ENCODE measurements around the gene SUPT5H. TPM values are rescaled to one million over a fixed set of nuclear protein-coding genes. Genes with fewer than 3 reads are reported as not detected.

SUPT5H gene
- total and polyA plus RNA-seq, 10 of the 15 experiments (the other 5 are each of a cell fraction or from before 2014, with no cell fraction given): 27.2 to 194 (median 83.6) TPM

DNA sequence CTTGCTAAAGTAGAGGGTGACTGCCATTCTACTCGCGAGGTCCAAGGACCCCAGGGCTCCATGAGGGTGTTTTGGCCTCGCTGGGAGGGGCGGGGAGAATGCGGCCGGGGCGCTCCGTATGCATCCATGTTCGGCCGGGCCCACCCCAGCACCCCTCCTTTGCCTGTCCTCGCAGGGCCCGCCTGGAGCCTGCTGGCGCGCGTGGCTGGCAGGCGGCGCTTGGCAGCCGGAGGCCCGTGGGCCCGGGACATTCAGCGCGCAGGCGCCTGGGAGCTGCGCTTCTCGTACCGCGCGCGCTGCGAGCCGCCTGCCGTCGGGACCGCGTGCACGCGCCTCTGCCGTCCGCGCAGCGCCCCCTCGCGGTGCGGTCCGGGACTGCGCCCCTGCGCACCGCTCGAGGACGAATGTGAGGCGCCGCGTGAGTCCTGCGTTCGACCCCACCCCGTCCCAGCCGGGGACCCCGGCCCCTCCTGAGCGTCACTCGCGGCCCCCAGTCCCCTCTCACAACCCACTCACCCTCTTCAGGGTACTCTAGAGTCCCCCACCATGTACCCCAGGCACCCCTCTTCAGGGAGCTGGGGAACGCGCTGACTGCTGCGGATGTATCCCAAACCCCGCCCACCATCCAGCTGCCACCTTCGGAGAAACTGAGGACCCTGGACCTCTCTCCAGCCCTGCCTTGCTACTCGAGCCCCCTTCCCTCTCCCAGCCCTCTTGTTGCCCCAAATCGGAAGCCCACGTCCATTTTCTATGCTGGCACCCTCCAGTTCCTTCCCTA lies 57.4 kb downstream of the SUPT5H start (continued):
- TF ChIP-seq, protein P1, sequence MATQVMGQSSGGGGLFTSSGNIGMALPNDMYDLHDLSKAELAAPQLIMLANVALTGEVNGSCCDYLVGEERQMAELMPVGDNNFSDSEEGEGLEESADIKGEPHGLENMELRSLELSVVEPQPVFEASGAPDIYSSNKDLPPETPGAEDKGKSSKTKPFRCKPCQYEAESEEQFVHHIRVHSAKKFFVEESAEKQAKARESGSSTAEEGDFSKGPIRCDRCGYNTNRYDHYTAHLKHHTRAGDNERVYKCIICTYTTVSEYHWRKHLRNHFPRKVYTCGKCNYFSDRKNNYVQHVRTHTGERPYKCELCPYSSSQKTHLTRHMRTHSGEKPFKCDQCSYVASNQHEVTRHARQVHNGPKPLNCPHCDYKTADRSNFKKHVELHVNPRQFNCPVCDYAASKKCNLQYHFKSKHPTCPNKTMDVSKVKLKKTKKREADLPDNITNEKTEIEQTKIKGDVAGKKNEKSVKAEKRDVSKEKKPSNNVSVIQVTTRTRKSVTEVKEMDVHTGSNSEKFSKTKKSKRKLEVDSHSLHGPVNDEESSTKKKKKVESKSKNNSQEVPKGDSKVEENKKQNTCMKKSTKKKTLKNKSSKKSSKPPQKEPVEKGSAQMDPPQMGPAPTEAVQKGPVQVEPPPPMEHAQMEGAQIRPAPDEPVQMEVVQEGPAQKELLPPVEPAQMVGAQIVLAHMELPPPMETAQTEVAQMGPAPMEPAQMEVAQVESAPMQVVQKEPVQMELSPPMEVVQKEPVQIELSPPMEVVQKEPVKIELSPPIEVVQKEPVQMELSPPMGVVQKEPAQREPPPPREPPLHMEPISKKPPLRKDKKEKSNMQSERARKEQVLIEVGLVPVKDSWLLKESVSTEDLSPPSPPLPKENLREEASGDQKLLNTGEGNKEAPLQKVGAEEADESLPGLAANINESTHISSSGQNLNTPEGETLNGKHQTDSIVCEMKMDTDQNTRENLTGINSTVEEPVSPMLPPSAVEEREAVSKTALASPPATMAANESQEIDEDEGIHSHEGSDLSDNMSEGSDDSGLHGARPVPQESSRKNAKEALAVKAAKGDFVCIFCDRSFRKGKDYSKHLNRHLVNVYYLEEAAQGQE (IDR thresholded peaks at IDR 0.05; ENCODE audit: low read depth, low read length): no peak
- TF ChIP-seq FOXK2 (IDR thresholded peaks at IDR 0.05) (no peak), LARP7 (IDR thresholded peaks at IDR 0.05) (peak; percentile 65; the same call in 1 of the 2 replicates), ZBED1 (IDR thresholded peaks at IDR 0.05; ENCODE audit: borderline replicate concordance) (no peak), ESRRA (IDR thresholded peaks at IDR 0.05; ENCODE audit: low read length) (no peak), KLF5 (IDR thresholded peaks at IDR 0.05; ENCODE audit: partially characterized antibody) (peak; percentile 61), RUNX3 (IDR thresholded peaks at IDR 0.05; ENCODE audit: low read length) (peak; percentile 86), POLR2AphosphoS2 (IDR thresholded peaks at IDR 0.05; ENCODE audit: low read depth, low read length) (no peak), RCOR1 (conservative IDR thresholded peaks at IDR 0.05; ENCODE audit: low read depth, low read length) (no peak), IRF4 (IDR thresholded peaks at IDR 0.05; ENCODE audit: low read depth, low read length) (no peak), JUNB (IDR thresholded peaks at IDR 0.05) (no peak), NRF1 (conservative IDR thresholded peaks at IDR 0.05; ENCODE audit: low read depth, low read length) (peak; percentile 39), NFYA (IDR thresholded peaks at IDR 0.05; ENCODE audit: borderline replicate concordance, low read depth, low read length) (no peak), CHD1 (IDR thresholded peaks at IDR 0.05; ENCODE audit: low read depth, low read length) (no peak)
- TF ChIP-seq, protein P2, sequence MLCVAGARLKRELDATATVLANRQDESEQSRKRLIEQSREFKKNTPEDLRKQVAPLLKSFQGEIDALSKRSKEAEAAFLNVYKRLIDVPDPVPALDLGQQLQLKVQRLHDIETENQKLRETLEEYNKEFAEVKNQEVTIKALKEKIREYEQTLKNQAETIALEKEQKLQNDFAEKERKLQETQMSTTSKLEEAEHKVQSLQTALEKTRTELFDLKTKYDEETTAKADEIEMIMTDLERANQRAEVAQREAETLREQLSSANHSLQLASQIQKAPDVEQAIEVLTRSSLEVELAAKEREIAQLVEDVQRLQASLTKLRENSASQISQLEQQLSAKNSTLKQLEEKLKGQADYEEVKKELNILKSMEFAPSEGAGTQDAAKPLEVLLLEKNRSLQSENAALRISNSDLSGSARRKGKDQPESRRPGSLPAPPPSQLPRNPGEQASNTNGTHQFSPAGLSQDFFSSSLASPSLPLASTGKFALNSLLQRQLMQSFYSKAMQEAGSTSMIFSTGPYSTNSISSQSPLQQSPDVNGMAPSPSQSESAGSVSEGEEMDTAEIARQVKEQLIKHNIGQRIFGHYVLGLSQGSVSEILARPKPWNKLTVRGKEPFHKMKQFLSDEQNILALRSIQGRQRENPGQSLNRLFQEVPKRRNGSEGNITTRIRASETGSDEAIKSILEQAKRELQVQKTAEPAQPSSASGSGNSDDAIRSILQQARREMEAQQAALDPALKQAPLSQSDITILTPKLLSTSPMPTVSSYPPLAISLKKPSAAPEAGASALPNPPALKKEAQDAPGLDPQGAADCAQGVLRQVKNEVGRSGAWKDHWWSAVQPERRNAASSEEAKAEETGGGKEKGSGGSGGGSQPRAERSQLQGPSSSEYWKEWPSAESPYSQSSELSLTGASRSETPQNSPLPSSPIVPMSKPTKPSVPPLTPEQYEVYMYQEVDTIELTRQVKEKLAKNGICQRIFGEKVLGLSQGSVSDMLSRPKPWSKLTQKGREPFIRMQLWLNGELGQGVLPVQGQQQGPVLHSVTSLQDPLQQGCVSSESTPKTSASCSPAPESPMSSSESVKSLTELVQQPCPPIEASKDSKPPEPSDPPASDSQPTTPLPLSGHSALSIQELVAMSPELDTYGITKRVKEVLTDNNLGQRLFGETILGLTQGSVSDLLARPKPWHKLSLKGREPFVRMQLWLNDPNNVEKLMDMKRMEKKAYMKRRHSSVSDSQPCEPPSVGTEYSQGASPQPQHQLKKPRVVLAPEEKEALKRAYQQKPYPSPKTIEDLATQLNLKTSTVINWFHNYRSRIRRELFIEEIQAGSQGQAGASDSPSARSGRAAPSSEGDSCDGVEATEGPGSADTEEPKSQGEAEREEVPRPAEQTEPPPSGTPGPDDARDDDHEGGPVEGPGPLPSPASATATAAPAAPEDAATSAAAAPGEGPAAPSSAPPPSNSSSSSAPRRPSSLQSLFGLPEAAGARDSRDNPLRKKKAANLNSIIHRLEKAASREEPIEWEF (IDR thresholded peaks at IDR 0.05; ENCODE audit: insufficient replicate concordance, low read depth, low read length): no peak
- TF ChIP-seq, protein P3, sequence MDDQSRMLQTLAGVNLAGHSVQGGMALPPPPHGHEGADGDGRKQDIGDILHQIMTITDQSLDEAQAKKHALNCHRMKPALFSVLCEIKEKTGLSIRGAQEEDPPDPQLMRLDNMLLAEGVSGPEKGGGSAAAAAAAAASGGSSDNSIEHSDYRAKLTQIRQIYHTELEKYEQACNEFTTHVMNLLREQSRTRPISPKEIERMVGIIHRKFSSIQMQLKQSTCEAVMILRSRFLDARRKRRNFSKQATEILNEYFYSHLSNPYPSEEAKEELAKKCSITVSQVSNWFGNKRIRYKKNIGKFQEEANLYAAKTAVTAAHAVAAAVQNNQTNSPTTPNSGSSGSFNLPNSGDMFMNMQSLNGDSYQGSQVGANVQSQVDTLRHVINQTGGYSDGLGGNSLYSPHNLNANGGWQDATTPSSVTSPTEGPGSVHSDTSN (IDR thresholded peaks at IDR 0.05; ENCODE audit: insufficient replicate concordance, low read depth, low read length): no peak
- TF ChIP-seq, protein P4, sequence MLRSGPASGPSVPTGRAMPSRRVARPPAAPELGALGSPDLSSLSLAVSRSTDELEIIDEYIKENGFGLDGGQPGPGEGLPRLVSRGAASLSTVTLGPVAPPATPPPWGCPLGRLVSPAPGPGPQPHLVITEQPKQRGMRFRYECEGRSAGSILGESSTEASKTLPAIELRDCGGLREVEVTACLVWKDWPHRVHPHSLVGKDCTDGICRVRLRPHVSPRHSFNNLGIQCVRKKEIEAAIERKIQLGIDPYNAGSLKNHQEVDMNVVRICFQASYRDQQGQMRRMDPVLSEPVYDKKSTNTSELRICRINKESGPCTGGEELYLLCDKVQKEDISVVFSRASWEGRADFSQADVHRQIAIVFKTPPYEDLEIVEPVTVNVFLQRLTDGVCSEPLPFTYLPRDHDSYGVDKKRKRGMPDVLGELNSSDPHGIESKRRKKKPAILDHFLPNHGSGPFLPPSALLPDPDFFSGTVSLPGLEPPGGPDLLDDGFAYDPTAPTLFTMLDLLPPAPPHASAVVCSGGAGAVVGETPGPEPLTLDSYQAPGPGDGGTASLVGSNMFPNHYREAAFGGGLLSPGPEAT (IDR thresholded peaks at IDR 0.05; ENCODE audit: low read depth): no peak
- TF ChIP-seq, protein P5, sequence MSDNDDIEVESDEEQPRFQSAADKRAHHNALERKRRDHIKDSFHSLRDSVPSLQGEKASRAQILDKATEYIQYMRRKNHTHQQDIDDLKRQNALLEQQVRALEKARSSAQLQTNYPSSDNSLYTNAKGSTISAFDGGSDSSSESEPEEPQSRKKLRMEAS (IDR thresholded peaks at IDR 0.05; ENCODE audit: low read depth, low read length): 0 out of 2 replicates have a peak, but pooled peaks have one; percentile 67

Measured in GM12878 (cell line).